Measurements from ENCODE around the gene ADARB1. TPM values are rescaled to one million over a fixed set of nuclear protein-coding genes. Genes with fewer than 3 reads are reported as not detected.
"Not testable (repeated sequence)": the region's sequence is repeated elsewhere in the genome, so short reads cannot be mapped to it uniquely, and the experiment has no call there.

ADARB1 gene
- total RNA-seq, 1 donor, result 2.1 TPM

DNA sequence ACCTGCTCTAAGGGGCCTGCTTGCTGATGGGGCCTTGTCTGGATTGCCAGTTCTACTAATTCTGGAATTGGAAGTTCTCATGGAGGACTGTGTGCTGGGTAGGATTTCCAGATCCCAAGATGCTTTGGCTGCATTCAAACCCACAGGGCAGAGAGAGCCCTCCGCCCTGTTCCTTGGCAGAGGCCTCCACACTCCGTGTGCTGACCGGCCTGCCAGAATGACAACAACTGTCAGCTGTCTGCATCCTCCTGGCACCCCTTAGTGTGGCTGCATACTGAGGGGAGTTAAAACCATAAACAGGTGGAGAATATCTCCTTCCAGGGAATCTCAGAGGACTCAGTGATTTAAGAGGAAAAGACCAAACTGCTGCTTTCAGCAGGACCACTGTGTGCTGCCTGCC, 60.7 kb downstream of the ADARB1 start:
- DNase-seq (ENCODE audit: low read depth), result no peak
- no peak overlapping the region for H3K4me3 ChIP-seq (ENCODE audit: low read depth, low read length)
- TF ChIP-seq, protein P1, sequence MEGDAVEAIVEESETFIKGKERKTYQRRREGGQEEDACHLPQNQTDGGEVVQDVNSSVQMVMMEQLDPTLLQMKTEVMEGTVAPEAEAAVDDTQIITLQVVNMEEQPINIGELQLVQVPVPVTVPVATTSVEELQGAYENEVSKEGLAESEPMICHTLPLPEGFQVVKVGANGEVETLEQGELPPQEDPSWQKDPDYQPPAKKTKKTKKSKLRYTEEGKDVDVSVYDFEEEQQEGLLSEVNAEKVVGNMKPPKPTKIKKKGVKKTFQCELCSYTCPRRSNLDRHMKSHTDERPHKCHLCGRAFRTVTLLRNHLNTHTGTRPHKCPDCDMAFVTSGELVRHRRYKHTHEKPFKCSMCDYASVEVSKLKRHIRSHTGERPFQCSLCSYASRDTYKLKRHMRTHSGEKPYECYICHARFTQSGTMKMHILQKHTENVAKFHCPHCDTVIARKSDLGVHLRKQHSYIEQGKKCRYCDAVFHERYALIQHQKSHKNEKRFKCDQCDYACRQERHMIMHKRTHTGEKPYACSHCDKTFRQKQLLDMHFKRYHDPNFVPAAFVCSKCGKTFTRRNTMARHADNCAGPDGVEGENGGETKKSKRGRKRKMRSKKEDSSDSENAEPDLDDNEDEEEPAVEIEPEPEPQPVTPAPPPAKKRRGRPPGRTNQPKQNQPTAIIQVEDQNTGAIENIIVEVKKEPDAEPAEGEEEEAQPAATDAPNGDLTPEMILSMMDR (IDR thresholded peaks at IDR 0.05; ENCODE audit: insufficient read depth, low read length), result no peak

DNA sequence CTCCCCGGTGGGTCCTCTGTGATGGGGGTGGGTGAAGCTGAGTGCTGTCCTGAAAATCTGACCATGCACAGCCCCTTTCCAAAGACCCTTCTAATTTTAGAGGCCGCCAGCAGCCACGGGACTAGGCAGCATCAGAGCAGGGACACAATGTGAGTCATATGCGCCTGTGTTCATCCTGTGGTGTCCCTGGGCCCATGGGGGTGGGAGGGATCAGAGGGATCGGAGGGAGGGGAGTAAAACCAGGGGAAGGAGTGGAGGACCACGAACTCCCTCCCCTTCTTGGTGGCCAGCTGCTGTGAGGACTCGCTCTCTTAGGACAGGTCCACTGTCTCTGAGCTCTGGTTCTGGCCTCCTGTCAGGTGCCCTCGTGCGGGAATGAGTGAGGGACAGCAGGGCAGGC, 61.5 kb downstream of the ADARB1 start:
- DNase-seq (ENCODE audit: low read depth), result no peak
- no peak overlapping the region for H3K4me3 ChIP-seq (ENCODE audit: low read depth, low read length)
- TF ChIP-seq, protein P1 (IDR thresholded peaks at IDR 0.05; ENCODE audit: insufficient read depth, low read length), result no peak

DNA sequence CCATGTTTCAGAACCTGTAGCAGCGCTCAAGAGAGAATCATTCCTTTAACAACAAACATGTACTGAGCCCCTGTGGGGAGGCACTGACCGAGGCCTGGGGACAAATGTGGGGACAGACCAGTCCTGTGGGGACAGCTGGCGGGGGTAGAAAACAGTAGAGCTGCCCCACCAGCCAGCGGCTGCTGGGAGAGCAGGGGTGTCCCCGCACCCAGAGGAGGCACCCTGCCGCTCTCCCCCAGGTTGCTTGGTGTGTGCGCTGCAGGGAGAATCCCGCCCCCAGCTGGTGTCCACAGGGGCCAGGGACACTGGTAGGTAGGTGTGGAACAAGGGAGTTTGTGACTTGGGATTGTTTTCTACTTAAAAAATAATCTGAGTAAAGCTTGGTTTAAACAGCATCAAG, 62.1 kb downstream of the ADARB1 start:
- TF ChIP-seq, protein P1 (IDR thresholded peaks at IDR 0.05; ENCODE audit: insufficient read depth, low read length), result no peak
- no peak for DNase-seq (ENCODE audit: low read depth)
- H3K4me3 ChIP-seq (ENCODE audit: low read depth, low read length), result no peak overlapping the region

DNA sequence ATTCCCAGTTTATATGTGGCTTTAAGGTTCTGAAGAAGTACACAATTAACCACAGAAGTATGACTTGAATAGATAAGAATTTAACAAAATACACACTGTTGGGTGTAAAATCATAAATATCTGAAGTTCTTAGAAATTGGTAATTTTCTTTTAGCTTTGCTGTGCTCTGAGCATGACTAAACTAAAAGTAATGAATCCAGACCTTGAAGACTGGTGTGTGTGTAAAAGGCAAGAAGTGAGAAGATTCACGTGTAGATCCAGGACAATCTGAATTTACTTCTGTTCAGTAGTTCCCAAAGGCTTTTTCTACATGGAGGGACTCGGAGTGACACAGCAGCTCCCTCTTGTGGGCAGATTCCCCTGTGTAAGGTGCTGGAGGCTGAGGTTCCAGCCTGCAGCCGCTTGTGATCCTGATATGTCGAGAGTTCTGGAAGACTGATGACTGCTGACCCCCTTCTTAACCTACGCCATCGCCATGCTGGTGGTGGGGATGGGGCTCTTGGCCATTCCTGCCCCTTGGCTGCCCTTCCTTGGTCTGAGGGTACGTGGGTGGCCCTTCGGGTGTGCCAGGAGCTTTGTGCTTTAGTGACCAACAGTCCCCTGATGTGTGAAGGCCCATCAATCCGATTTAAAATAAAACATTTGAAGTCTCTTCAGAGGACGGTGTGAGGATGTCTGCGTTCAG, 62.7 kb downstream of the ADARB1 start:
- DNase-seq (ENCODE audit: low read depth), result peak; percentile 90
- TF ChIP-seq, protein P1 (IDR thresholded peaks at IDR 0.05; ENCODE audit: insufficient read depth, low read length), result peak; percentile 89
- H3K4me3 ChIP-seq (ENCODE audit: low read depth, low read length), result no peak overlapping the region

DNA sequence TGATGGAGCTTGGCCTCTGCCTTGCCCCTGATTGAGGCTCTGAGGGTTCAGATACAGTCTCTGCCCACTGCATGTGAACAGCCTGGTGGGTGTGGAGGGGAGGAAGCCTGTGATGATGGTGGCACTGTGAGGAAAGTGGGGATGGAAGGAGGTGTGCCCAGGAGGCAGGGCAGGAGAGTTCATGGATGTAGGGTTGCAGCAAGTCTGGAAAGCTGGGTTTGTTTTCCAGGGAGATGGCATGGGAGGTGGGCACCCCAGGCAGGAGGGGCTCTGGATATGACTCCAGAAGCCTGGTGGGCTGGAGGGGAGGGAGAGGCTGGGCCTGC, 63.2 kb downstream of the ADARB1 start:
- TF ChIP-seq, protein P1 (IDR thresholded peaks at IDR 0.05; ENCODE audit: insufficient read depth, low read length), result no peak
- DNase-seq (ENCODE audit: low read depth), result no peak
- H3K4me3 ChIP-seq (ENCODE audit: low read depth, low read length), result no peak overlapping the region

DNA sequence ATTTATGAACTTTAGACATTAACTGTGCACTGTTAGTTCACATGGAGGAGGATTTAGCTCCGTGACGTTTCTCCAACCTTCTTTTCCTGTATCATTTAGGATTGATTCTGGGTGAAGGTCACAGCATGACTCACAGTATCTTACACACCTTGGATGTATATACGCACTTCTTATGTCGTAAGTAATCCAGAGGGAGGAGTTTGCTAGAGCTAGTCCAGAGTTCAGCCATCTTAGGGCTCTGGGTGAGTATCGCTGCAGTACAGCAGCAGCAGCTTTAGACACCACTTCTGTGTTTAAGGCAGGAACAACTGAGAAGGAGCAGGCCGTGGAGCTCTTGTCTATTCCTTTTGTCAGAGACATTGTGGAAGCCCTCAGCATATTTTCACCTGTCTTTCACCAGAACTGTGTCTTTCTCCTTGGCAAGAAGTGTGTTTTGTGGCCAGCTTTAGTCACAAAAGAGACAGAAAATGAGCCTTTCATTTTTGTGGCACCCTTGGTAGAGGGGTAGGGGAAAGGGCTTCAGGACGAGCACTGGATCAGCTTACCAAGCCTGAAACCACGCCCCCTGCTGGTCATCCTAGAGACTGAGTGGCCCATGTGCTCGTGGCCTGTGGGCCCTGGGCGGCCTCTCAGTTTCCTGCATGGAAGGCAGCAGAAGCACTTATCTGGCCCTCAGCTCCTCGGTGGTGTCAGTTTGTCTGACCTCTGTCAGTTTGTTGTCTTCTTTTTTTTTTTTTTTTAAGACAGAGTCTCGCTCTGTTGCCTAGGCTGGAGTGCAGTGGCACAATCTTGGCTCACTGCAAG, 64.0 kb downstream of the ADARB1 start:
- TF ChIP-seq, protein P1 (IDR thresholded peaks at IDR 0.05; ENCODE audit: insufficient read depth, low read length), result peak; percentile 85
- DNase-seq (ENCODE audit: low read depth), result peak; percentile 70
- H3K4me3 ChIP-seq (ENCODE audit: low read depth, low read length), result no peak overlapping the region

DNA sequence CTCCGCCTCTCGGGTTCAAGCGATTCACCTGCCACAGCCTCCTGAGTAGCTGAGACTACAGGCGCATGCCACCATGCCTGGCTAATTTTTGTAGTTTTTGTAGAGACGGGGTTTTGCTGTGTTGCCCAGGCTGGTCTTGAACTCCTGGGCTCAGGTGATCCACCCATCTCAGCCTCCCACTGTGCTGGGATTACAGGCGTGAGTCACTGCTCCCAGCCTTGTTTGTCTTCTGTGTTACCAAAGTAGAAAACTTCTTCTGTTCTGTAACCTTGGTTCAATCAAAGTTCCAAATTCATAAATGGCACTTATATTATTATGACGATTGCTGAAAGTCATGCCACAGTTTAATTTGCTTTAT, 64.6 kb downstream of the ADARB1 start:
- not testable (repeated sequence) for DNase-seq (ENCODE audit: low read depth); H3K4me3 ChIP-seq (ENCODE audit: low read depth, low read length)
